Psoas muscle (tissue), 8 donors: ENCODE measurements around the gene ZC2HC1B. TPM values are rescaled to one million over a fixed set of nuclear protein-coding genes. Genes with fewer than 3 reads are reported as not detected.

Experiments used
- ATAC-seq, 4 donors: fragments of 200-7000 bp; cut with Tn5 transposase; one replicate each; pipeline ENCODE4 v1.9.1; 2020; ENCODE audit warnings: moderate library complexity in 3 of 4, mild to moderate bottlenecking in 2 of 4
- DNase-seq, 2 donors: peaks; one replicate each; pipeline ENCODE4 v3.0.0-alpha.2; 2020
- H3K27ac ChIP-seq: fragments of 200-600 bp; one replicate; pipeline ENCODE4 v1.8.0; 2022
- H3K27me3 ChIP-seq, 3 donors: fragments of 200-600 bp in 1 of 3; one replicate each; pipeline versions ENCODE4 v1.6.1 to v1.8.0; 2013 to 2022; ENCODE audit warnings: low read length in 2 of 3, mild to moderate bottlenecking in 2 of 3, moderate library complexity in 1 of 3; ENCODE audit not compliant: insufficient read depth in 3 of 3
- H3K36me3 ChIP-seq, 2 donors: fragments of 200-600 bp in 1 of 2; one replicate each; pipeline versions ENCODE4 v1.6.1 to v1.8.0; 2013 to 2022; ENCODE audit warnings: low read depth in 1 of 2, mild to moderate bottlenecking in 1 of 2, moderate library complexity in 1 of 2; ENCODE audit not compliant: insufficient read depth in 1 of 2
- H3K4me1 ChIP-seq: fragments of 200-600 bp; one replicate; pipeline ENCODE4 v1.8.0; 2022
- H3K4me3 ChIP-seq: fragments of 200-600 bp; one replicate; pipeline ENCODE4 v1.8.0; 2022; ENCODE audit warnings: mild to moderate bottlenecking
- H3K9me3 ChIP-seq: fragments of 200-600 bp; one replicate; pipeline ENCODE4 v1.8.0; 2022
- WGBS, 3 donors: extraction: QIAGEN DNeasy Blood & Tissue Kit; methylation state at CpG; one replicate each; pipeline versions ENCODE4 v1.1.6 to v1.1.7; 2013; 5-methylcytosine and 5-hydroxymethylcytosine counted together
- intact Hi-C, 2 donors: fragments of 100-400 bp; cut with DNase I; formaldehyde crosslinking; loops; one replicate each; pipeline versions ENCODE4 v1.11.0 to v1.14.2; 2022
- polyA plus RNA-seq, 3 donors: library from polyadenylated mRNA; stranded (reverse); fragments of 200-250 nt; gene quantifications; one replicate each; pipeline ENCODE4 v1.2.3, GENCODE V29; 2013
- total RNA-seq, 4 donors: library from RNA; stranded (reverse); fragmentation: NEBNext Ultra II Directional in 2 of 4; extraction: Animal tissue kit (Norgen Biotek cat#: 25700) in 2 of 4; gene quantifications; one replicate each; pipeline versions ENCODE4 v1.2.1 to v1.2.4, GENCODE V29; 2021 to 2023
- TF ChIP-seq, protein P1 (sequence below): fragments of 200-600 bp; IDR thresholded peaks from one replicate; pipeline ENCODE4 v1.8.0; 2022; ENCODE audit warnings: antibody characterized with exemption
- donor health status: healthy with polysubstance abuse.
- donor health status: DM: no; HTN: no; CAD: no; lungs with moderate emphysema.
- donor health status: Bipolar disorder and iron deficiency.
- donor health status: healthy.
- donor health status: DM: yes; HTN: yes; CAD: no.
- donor health status: DM: no; HTN: no; CAD: no.
- donor health status: DM: no; HTN: no; CAD: no.
- donor health status: DM: yes; HTN: yes; CAD: no.

Gene ZC2HC1B
- total and polyA plus RNA-seq, 7 donors: 0.56 TPM; not detected in 6

DNA sequence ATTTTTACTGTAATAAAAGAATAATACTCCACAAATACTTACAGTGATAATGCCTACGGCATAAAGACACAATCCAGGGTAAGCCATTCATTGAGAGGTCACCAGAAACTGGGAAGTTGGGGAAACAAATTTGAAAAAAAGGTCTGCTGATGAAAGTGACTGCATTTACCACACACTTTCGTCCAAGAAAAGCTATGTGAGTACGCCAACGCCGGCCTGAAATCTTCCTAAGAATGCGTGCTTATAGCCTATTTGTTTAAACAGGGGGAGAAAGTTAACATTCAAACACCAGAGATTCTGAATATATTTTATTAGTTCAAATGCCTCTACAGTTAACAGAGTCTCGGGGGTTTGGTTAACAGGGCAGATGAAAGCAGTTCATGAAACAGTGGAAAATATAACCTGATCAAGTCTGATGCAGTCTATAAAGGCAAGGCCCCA lies 21.8 kb upstream of the ZC2HC1B start:
- Histone ChIP-seq H3K4me3 (peak overlapping the region; percentile 85), H3K36me3 (peaks cover 8 to 33% of the 10 kb centered on the region in 2 donors), H3K27me3 (no peaks in the 10 kb centered on the region), H3K9me3 (no peaks in the 10 kb centered on the region), H3K27ac (peak overlapping the region; percentile 86), H3K4me1 (peaks cover 15% of the 10 kb centered on the region)
- 19 to 26% (median 19%) methylated on average over 7 of the region's 7 CpGs for WGBS, 3 donors
- peak in 3 of 4 donors; percentile 36 to 52 (median 43) for ATAC-seq
- intact Hi-C loops: loop anchor here (5.0 to 10.0 kb wide), 3 partner anchors 160 to 1892 kb away; partner anchors contain the start of gene EPM2A (in 1 of the 2)
- DNase-seq: no peak
- TF ChIP-seq, protein P1, sequence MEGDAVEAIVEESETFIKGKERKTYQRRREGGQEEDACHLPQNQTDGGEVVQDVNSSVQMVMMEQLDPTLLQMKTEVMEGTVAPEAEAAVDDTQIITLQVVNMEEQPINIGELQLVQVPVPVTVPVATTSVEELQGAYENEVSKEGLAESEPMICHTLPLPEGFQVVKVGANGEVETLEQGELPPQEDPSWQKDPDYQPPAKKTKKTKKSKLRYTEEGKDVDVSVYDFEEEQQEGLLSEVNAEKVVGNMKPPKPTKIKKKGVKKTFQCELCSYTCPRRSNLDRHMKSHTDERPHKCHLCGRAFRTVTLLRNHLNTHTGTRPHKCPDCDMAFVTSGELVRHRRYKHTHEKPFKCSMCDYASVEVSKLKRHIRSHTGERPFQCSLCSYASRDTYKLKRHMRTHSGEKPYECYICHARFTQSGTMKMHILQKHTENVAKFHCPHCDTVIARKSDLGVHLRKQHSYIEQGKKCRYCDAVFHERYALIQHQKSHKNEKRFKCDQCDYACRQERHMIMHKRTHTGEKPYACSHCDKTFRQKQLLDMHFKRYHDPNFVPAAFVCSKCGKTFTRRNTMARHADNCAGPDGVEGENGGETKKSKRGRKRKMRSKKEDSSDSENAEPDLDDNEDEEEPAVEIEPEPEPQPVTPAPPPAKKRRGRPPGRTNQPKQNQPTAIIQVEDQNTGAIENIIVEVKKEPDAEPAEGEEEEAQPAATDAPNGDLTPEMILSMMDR: no peak

DNA sequence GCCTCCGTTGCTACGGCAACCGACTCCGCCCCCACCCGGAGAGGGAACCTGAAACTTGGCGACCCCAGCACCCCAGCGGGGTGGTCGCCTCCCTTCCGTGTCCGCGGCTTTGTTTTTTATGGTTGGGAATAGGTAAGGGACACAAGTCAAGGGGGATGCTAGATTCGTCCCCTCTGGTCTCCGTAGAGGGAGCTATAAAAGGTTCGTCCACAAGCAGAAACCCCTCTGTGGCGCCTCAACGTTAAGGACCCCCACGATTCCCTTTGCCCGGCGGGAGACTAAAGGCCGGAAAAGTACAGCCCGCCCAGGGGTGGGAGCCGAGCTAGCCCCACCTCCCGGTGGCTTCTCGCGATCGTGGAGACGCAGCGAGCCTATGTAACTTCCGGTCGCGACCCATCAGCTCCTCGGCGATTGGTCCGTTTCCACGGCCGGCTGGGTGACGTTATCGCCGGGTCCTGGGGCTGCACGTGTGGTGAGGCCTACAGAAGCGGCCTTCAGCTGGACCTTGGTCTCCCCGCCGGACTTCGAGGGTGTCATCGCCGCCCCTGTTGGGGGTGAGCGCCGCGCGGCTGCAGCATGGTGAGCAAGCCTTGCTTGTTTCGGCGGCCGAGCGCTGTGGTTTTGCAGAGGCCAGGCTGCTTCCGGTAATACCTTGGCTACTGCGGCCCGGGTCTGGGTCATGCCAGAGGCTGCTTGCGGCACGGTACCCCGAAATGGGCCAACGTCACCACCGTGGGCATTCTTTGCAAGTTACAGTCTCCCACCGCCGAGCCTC lies 21.2 kb upstream of the ZC2HC1B start, which contains the start of gene LTV1:
Gene LTV1, plus strand, starts transcription at position 437 of the 775 bp plus-strand sequence. Its CDS starts 140 bp downstream, at position 577.
- ATAC-seq (peak; percentile 99 to 100 (median 100)), DNase-seq (peak; percentile 97 to 98)
- TF ChIP-seq, protein P1: no peak
- intact Hi-C loops: loop anchor here (5.0 to 10.0 kb wide), 3 partner anchors 161 to 1892 kb away; partner anchors contain the start of gene EPM2A (in 1 of the 2)
- Histone ChIP-seq H3K27ac (peak within 1 kb of the TSS; percentile 86), H3K9me3 (no peaks in the 10 kb centered on the region), H3K4me3 (peak within 1 kb of the TSS; percentile 85), H3K36me3 (peaks cover 10 to 39% of the 10 kb centered on the region in 2 donors), H3K4me1 (peaks cover 15% of the 10 kb centered on the region), H3K27me3 (no peaks in the 10 kb centered on the region)
- WGBS, 3 donors: 0 to 1% (median 0%) methylated on average over 63 to 64 of the region's 64 CpGs

DNA sequence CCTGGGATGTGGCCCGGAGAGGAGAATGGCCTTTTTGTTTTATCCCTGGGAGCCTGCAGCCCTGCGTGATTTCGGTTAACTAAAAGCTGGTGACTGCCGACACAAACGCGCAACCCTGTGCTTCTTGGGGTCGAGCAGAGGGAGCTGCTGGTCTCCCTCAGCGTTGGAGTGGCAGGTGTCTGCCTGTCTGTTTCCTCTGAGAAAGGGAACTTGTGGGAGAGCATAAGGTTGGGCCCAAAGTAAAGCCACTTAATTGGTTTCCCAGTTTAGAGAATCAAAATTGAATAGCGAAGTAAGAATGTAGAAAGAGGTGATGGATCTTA lies 20.6 kb upstream of the ZC2HC1B start:
- TF ChIP-seq, protein P1: no peak
- 0 to 1% (median 1%) methylated on average over 9 of the region's 9 CpGs for WGBS, 3 donors
- DNase-seq (no peak), ATAC-seq (peak in 1 of 4 donors; percentile 9)
- H3K4me1 ChIP-seq: peaks cover 15% of the 10 kb centered on the region
- no peaks in the 10 kb centered on the region for H3K9me3 ChIP-seq
- H3K27ac ChIP-seq: peak overlapping the region; percentile 86
- H3K36me3 ChIP-seq: peaks cover 10 to 44% of the 10 kb centered on the region in 2 donors
- no peaks in the 10 kb centered on the region for H3K27me3 ChIP-seq
- intact Hi-C loops: loop anchor here (5.0 to 10.0 kb wide), 3 partner anchors 161 to 1891 kb away; partner anchors contain the start of gene EPM2A (in 1 of the 2)
- H3K4me3 ChIP-seq: peak overlapping the region; percentile 85

- ATAC-seq (no peak), DNase-seq (no peak)
- peak overlapping the region; percentile 85 for H3K4me3 ChIP-seq
- WGBS, 3 donors: 8 to 21% (median 10%) methylated on average over 4 of the region's 4 CpGs
- intact Hi-C loops: loop anchor here (5.0 to 10.0 kb wide), 3 partner anchors 162 to 1891 kb away; partner anchors contain the start of gene EPM2A (in 1 of the 2)
- H3K36me3 ChIP-seq: peaks cover 10 to 48% of the 10 kb centered on the region in 2 donors
- TF ChIP-seq, protein P1: no peak
- H3K9me3 ChIP-seq: no peaks in the 10 kb centered on the region
- H3K27me3 ChIP-seq: no peaks in the 10 kb centered on the region
- H3K27ac ChIP-seq: peak overlapping the region; percentile 86
- H3K4me1 ChIP-seq: peaks cover 15% of the 10 kb centered on the region
Observed at GRCh38 chr6:143844006-143844405, 20.3 kb upstream of the ZC2HC1B start.
